Keratinocyte (primary cell): Measurements from ENCODE around the gene GEN1.

Experiments
- EZH2 ChIP-seq: IDR thresholded peaks from one replicate; pipeline ENCODE4 v1.6.1; 2012; ENCODE audit warnings: inconsistent platforms, mild to moderate bottlenecking, low read length, moderate library complexity
- TF ChIP-seq, protein P1 (sequence below), 3 experiments: IDR thresholded peaks in 1 of 3; conservative IDR thresholded peaks in 1 of 3; optimal IDR thresholded peaks in 1 of 3; 2 replicates in 2 of 3; 3 replicates in 1 of 3; pipeline versions ENCODE3 to v1.5.1; 2011; ENCODE audit warnings: low read length in 3 of 3, mild to moderate bottlenecking in 3 of 3, moderate library complexity in 2 of 3, control low read depth in 1 of 3, inconsistent platforms in 1 of 3; ENCODE audit not compliant: insufficient read depth in 2 of 3; ENCODE audit errors: extremely low read depth in 1 of 3

DNA sequence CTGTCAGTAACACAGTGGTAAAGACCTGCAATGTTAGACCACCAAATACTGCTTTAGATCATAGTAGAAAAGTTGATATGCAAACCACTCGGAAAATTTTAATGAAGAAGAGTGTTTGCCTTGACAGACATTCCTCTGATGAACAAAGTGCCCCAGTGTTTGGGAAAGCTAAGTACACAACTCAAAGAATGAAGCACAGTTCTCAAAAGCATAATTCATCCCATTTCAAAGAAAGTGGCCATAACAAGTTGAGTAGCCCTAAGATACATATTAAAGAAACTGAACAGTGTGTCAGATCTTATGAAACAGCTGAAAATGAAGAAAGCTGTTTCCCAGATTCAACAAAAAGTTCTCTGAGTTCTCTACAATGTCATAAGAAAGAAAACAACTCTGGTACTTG is 27.5 kb downstream of the GEN1 start:
- TF ChIP-seq, protein P1, sequence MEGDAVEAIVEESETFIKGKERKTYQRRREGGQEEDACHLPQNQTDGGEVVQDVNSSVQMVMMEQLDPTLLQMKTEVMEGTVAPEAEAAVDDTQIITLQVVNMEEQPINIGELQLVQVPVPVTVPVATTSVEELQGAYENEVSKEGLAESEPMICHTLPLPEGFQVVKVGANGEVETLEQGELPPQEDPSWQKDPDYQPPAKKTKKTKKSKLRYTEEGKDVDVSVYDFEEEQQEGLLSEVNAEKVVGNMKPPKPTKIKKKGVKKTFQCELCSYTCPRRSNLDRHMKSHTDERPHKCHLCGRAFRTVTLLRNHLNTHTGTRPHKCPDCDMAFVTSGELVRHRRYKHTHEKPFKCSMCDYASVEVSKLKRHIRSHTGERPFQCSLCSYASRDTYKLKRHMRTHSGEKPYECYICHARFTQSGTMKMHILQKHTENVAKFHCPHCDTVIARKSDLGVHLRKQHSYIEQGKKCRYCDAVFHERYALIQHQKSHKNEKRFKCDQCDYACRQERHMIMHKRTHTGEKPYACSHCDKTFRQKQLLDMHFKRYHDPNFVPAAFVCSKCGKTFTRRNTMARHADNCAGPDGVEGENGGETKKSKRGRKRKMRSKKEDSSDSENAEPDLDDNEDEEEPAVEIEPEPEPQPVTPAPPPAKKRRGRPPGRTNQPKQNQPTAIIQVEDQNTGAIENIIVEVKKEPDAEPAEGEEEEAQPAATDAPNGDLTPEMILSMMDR (optimal IDR thresholded peaks at IDR 0.05 in 1 of 3, IDR thresholded peaks at IDR 0.05 in 1 of 3, conservative IDR thresholded peaks at IDR 0.05 in 1 of 3; ENCODE audit: extremely low read depth in 1 of 3, insufficient read depth in 2 of 3, low read length in 3 of 3), result no peak
- no peak for TF ChIP-seq EZH2
